Type B pancreatic cell (in vitro differentiated cells): ENCODE results near the gene ZNF490. TPM values are rescaled to one million over a fixed set of nuclear protein-coding genes. Genes with fewer than 3 reads are reported as not detected.
"Not testable (repeated sequence)": the region's sequence is repeated elsewhere in the genome, so short reads cannot be mapped to it uniquely, and the experiment has no call there.

Experiments
- DNase-seq: peaks from one replicate; pipeline ENCODE4 v3.0.0; 2021; ENCODE audit warnings: mixed read lengths; ENCODE audit not compliant: unreplicated experiment; ENCODE audit errors: extremely low spot score
- H3K27ac Mint-ChIP-seq: 2 replicates; pipeline ENCODE4 v1.8.0; 2021; ENCODE audit warnings: mild to moderate bottlenecking, mixed read lengths
- H3K27me3 Mint-ChIP-seq: 2 replicates; pipeline ENCODE4 v1.8.0; 2021; ENCODE audit warnings: mixed read lengths
- H3K36me3 Mint-ChIP-seq: 2 replicates; pipeline ENCODE4 v1.8.0; 2021; ENCODE audit warnings: mixed read lengths
- H3K4me1 Mint-ChIP-seq: one replicate; pipeline ENCODE4 v1.8.0; 2021; ENCODE audit warnings: mixed read lengths; ENCODE audit not compliant: unreplicated experiment
- H3K4me3 Mint-ChIP-seq: 2 replicates; pipeline ENCODE4 v1.8.0; 2021; ENCODE audit warnings: mild to moderate bottlenecking, mixed read lengths
- H3K9me3 Mint-ChIP-seq: 2 replicates; pipeline ENCODE4 v1.8.0; 2021; ENCODE audit warnings: mixed read lengths
- CTCF ChIP-seq: fragments of 200-600 bp; sonication (generic); conservative IDR thresholded peaks from 2 replicates; pipeline ENCODE4 v1.5.0; 2021; ENCODE audit warnings: antibody characterized with exemption, mild to moderate bottlenecking
- total RNA-seq: library from RNA; stranded (reverse); gene quantifications from 2 replicates; pipeline ENCODE4 v1.2.1, GENCODE V29; 2021; ENCODE audit warnings: low replicate concordance

ZNF490 gene
- total RNA-seq, 1 donor from 2014 or later, result 11.2 TPM

GRCh38 chr19:12649941-12650340 is 39.3 kb upstream of the ZNF490 start:
- Mint-ChIP-seq H3K4me1 (no peaks in the 10 kb centered on the region), H3K36me3 (peaks cover 4% of the 10 kb centered on the region), H3K9me3 (no peaks in the 10 kb centered on the region), H3K27me3 (no peaks in the 10 kb centered on the region), H3K4me3 (no peak overlapping the region), H3K27ac (no peak overlapping the region)
- no peak for DNase-seq
- no peak for TF ChIP-seq CTCF

GRCh38 chr19:12648088-12648487 is 37.5 kb upstream of the ZNF490 start:
- no peak for TF ChIP-seq CTCF
- Mint-ChIP-seq H3K4me3 (no peak overlapping the region), H3K4me1 (no peaks in the 10 kb centered on the region), H3K36me3 (peaks cover 3% of the 10 kb centered on the region), H3K27me3 (no peaks in the 10 kb centered on the region), H3K9me3 (no peaks in the 10 kb centered on the region), H3K27ac (no peak overlapping the region)
- no peak for DNase-seq

- DNase-seq, result no peak
- no peaks in the 10 kb centered on the region for H3K27me3 Mint-ChIP-seq
- no peak for TF ChIP-seq CTCF
- H3K4me1 Mint-ChIP-seq, result no peaks in the 10 kb centered on the region
- H3K4me3 Mint-ChIP-seq, result no peak overlapping the region
- no peak overlapping the region for H3K27ac Mint-ChIP-seq
- H3K36me3 Mint-ChIP-seq, result peaks cover 3% of the 10 kb centered on the region
- H3K9me3 Mint-ChIP-seq, result no peaks in the 10 kb centered on the region
These were observed 37.0 kb upstream of the ZNF490 start for GRCh38 chr19:12647490-12648071.

GRCh38 chr19:12647047-12647446 is 36.4 kb upstream of the ZNF490 start:
- Mint-ChIP-seq H3K27me3 (no peaks in the 10 kb centered on the region), H3K27ac (no peak overlapping the region), H3K4me1 (no peaks in the 10 kb centered on the region), H3K36me3 (peaks cover 3% of the 10 kb centered on the region), H3K4me3 (no peak overlapping the region), H3K9me3 (no peaks in the 10 kb centered on the region)
- DNase-seq, result no peak
- TF ChIP-seq CTCF, result no peak

GRCh38 chr19:12646551-12646950 is 35.9 kb upstream of the ZNF490 start:
- no peak for DNase-seq
- no peak for TF ChIP-seq CTCF
- H3K27me3 Mint-ChIP-seq, result no peaks in the 10 kb centered on the region
- H3K27ac Mint-ChIP-seq, result no peak overlapping the region
- no peaks in the 10 kb centered on the region for H3K4me1 Mint-ChIP-seq
- peaks cover 3% of the 10 kb centered on the region for H3K36me3 Mint-ChIP-seq
- H3K4me3 Mint-ChIP-seq, result no peak overlapping the region
- no peaks in the 10 kb centered on the region for H3K9me3 Mint-ChIP-seq

- H3K9me3 Mint-ChIP-seq, H3K27me3 Mint-ChIP-seq: not testable (repeated sequence)
These were observed 33.1 kb upstream of the ZNF490 start for GRCh38 chr19:12643716-12644115.

More at GRCh38 chr19:12643716-12644115, 33.1 kb upstream of the ZNF490 start:
- DNase-seq, H3K4me1 Mint-ChIP-seq, H3K4me3 Mint-ChIP-seq, H3K27ac Mint-ChIP-seq, H3K36me3 Mint-ChIP-seq: not testable (repeated sequence)
